GM12865 (cell line): ENCODE data around the gene TBC1D9.

ENCODE experiments used
- DNase-seq: peaks from one replicate; pipeline ENCODE4 v3.0.0; 2010; ENCODE audit warnings: low read depth
- H3K4me3 ChIP-seq: 2 replicates; pipeline ENCODE4 v1.5.1; 2011; ENCODE audit warnings: mild to moderate bottlenecking, low read depth, low read length, control low read depth
- TF ChIP-seq, protein P1 (sequence below): IDR thresholded peaks from 2 replicates; pipeline ENCODE4 v1.5.1; 2011; ENCODE audit warnings: low read length, control low read depth, low read depth, inconsistent platforms; ENCODE audit not compliant: insufficient read depth; ENCODE audit errors: missing control alignments

TBC1D9 gene

GRCh38 chr4:140688711-140689598, 67.2 kb downstream of the TBC1D9 start:
- H3K4me3 ChIP-seq = no peak overlapping the region
- DNase-seq = no peak
- TF ChIP-seq, protein P1, sequence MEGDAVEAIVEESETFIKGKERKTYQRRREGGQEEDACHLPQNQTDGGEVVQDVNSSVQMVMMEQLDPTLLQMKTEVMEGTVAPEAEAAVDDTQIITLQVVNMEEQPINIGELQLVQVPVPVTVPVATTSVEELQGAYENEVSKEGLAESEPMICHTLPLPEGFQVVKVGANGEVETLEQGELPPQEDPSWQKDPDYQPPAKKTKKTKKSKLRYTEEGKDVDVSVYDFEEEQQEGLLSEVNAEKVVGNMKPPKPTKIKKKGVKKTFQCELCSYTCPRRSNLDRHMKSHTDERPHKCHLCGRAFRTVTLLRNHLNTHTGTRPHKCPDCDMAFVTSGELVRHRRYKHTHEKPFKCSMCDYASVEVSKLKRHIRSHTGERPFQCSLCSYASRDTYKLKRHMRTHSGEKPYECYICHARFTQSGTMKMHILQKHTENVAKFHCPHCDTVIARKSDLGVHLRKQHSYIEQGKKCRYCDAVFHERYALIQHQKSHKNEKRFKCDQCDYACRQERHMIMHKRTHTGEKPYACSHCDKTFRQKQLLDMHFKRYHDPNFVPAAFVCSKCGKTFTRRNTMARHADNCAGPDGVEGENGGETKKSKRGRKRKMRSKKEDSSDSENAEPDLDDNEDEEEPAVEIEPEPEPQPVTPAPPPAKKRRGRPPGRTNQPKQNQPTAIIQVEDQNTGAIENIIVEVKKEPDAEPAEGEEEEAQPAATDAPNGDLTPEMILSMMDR = no peak

DNA sequence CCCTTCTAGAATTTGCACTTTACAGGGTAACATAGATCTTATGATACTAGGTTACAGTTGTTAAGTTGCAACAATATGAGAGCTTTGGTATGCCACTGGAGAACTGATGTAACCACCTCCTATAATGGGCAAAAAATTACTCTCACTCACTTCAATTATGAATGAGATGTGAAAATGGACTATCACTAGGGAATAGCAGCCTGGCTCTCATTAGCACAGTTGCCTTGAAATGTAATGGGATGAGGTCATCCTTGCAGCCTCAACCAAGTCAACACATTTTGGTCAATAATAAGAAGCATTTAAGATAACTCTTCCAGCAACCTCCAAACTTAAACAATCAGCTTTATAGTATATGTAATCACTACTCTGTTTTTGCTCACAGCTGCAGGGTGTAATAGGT, 69.4 kb downstream of the TBC1D9 start:
- TF ChIP-seq, protein P1 = no peak
- H3K4me3 ChIP-seq = no peak overlapping the region
- DNase-seq = no peak

DNA sequence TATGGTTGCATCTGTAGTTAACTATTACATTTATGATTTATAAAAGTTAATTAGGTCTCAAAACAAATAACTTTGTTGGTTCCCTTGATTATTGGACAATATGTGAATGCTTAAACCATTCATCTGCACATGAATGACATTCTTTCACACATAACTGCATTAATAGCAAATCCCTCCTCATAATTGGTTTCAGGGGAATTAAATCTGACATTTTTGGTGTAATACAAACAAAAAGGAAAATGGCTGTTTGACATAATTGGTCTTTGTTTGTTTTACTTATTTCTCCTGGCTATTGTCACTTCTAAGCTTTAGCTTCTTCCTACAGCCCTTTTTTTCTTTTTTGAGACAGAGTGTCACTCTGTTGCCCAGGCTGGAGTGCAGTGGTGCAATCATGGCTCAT, 71.9 kb downstream of the TBC1D9 start:
- no peak overlapping the region for H3K4me3 ChIP-seq
- TF ChIP-seq, protein P1 = no peak
- DNase-seq = no peak

DNA sequence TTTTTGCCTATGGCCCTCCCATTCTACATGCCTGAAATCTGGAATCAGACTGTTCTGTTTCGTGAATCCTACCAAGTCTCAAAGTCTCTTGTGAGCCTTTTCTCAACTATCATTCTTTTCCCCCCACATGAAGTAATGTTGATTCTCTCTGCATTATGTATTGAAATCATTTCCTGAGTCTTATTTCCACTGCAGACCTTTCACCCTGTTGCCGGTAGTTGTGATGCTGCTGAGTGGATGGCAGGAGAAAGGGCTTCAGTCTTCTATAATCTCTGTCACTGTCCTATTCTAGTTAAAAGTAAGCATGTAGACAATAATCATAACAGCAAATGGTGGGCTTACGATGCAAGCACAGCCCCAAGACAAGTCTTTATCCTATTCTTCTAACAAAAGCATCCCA, 75.0 kb downstream of the TBC1D9 start:
- no peak for DNase-seq
- TF ChIP-seq, protein P1 = no peak
- H3K4me3 ChIP-seq = no peak overlapping the region

DNA sequence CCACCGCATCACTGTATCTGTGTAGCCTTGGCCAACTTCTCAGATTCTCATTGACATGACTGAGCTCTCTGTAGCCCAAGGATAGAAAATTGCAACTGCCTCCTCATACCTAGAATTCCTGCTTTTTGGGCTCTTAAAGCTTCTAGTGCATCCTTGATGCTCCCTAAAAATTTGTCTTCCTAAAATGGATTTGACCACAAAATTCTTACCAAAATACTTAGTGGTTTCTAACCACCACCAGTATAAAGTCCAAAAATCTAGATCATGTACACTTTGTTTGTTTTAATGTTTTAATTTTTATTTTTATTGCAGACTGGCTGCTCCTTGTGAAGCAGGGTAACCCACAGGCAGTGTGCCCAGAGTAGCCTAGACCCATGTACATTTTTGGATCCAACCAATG, 75.5 kb downstream of the TBC1D9 start:
- TF ChIP-seq, protein P1 = no peak
- no peak for DNase-seq
- no peak overlapping the region for H3K4me3 ChIP-seq

- no peak overlapping the region for H3K4me3 ChIP-seq
- TF ChIP-seq, protein P1 = no peak
- no peak for DNase-seq
These were observed 76.6 kb downstream of the TBC1D9 start for GRCh38 chr4:140679576-140679975.
